Fibroblast of peridontal ligament (primary cell): Measurements from ENCODE around the gene HOXC12.

ENCODE experiments used
- DNase-seq: peaks from one replicate; pipeline ENCODE4 v3.0.0-alpha.2; 2010; ENCODE audit errors: extremely low read depth

Gene HOXC12

DNA sequence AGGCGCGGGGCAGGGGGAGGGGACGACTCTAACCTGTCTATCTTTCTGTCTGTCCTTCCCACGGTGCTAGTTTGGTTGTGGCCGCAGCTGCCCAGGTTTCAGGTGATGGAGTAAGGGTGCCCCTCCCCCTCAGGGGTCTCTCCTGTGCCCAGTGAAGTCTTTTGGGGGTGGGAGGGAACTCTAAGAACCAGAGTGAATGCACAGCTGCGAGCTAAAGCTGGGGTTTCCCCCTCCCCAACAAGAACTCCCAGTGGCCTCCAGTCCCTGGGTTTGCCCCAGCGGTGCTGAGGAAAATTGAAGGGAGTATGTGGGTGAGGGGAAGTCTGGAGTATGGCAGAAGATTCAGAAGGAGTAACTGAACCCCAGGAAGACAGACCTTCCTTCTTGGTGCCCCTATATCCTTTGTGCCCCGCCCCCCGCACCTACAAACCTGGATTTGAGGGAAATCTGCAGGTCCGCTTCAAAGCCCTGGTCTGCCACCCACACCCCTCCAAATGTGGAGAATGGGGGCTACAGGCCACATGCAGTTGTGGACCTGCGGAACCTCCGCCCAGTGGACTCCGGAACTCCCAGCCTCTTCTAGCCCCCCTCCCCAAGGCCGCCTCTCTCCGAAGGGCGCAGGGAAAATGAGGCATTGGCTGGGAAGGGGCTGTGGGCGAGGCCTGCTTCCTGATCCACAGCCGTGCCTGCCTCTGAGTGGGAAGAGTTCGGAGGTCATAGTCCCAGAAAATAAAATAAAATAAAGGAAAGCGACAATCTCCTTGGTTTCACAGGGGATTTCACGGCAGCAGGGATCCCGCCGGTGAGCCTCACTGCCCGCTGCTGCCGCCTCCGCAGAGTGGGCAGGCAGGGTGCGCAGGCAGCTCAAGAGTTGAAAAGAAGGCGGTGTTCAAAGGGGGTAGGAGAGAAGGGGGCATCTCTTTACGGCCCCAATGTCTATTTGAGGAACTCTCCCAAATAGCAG, 41.8 kb downstream of the HOXC12 start:
- DNase-seq, result no peak

DNA sequence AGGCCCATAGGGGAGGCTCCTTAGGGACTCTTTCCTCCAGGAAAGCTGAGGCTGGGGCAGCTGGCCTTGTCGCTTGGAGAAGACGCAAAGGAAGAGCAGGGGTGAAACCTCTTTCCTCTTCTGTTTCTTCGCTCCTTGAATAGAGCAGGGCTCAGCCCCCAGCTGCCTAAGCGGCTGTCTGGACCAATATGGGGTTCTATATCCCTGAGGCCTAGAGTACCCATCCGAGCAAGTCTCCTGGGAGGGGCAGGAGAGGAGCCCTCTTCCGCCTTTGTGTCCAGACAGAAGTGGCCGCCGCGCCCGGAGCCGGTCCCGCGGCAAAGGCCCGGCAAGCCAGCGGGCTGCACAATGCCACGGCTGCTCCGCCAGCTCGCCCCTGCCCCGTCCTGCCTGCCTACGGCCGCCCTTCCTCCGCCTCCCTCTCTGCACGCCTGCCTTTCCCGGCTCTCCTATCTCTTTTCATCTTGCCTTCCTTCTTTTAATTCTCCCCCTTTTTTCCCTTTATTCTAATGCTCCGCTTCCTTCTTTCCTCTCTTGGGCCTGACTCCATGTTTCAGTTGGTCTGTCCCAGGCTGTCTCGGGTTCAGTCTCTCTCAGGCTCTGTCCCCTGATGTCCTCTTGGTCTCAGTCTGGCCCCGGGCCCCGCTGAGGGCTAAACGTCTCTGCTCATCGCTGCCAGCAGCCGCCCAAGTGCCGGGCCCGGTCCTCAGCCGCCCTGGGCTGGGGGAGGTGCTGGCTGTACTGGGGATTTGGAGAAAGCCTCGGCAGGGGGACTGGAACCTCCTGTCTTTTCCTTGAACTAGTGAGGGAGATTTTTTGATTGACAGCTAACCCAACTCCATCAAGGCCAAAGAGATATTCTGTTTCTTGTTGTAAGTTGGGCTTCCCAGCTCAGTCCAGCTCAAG, 42.8 kb downstream of the HOXC12 start:
- no peak for DNase-seq

DNA sequence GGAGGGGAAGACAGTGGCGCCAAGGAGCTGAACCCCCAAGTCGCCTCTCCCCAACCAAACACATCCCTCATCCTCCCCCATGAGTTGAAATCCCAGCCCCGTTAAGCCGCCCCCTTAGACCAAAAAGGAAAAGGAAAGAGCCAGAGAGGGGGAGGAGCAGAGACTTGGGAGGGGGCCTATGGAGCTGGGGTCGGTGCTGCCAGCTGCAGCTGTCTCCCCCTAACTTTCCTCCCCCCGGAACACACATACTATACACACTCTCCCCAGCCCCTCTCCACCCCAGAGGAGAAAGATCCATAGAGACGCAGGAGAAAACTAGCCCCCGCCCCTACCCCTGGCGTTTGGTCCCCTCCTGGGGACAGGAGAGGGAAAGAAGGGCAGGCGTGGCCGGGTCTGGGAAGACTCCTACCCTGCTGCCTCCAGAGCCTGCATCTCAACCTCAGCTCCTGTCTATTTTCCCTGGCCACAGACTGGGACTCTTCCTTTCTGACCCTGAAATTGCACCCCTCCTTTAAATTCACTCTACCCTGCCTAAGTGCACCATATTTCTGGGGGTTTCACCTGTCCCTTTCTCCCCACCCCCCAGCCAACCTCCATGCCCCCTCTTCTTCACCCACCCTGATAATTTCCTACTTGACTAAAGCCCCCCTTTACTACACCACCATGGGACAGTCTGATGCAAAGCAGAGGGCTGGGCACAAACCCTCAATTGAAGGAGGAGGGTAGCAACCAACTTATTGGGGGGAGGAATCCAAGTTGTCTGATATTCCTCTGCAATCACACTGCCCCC, 43.6 kb downstream of the HOXC12 start:
- DNase-seq, result no peak

DNA sequence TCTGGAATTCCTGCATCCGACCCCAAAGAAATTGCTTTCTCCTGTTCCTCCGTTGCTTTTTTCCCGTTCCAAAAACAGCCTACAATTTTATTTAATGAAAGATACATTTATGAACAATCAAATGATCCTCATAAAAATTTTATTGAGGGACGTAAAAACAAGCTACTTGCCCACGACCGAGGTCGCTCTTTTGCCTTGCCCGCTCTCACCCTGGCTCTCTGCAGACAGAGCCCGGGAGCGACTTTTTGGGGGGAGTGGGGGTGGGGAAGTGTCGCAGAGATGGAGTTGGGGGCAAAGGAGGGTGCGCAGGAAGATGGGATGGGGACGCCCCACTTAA, 44.2 kb downstream of the HOXC12 start:
- no peak for DNase-seq

DNA sequence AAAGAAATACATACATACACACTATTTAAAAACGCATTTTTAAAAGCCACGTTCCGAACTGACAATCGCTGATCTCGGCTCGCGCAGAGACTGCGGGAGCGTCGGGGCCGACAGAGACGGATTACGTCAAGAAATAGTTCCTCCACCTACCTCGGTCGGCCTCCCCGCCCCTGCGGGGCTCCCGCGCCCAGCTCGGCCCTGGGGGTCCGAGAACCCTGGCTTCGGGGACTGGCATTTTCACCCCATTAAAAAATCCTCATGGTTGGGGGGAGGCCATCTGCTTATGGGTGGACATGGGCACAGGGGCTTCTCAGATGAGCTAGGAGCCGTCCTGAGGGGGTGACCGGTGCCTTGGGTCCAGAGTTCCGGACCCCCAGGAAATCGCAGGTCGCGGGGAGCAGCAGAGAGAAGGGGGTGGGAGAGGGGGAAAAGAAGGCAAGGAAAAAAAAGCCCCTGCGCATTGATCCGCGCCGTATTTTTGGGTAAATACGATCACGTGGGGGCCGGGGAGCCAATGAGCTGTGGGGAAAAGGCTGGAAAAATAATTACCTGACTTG, 44.9 kb downstream of the HOXC12 start:
- DNase-seq, result no peak

DNA sequence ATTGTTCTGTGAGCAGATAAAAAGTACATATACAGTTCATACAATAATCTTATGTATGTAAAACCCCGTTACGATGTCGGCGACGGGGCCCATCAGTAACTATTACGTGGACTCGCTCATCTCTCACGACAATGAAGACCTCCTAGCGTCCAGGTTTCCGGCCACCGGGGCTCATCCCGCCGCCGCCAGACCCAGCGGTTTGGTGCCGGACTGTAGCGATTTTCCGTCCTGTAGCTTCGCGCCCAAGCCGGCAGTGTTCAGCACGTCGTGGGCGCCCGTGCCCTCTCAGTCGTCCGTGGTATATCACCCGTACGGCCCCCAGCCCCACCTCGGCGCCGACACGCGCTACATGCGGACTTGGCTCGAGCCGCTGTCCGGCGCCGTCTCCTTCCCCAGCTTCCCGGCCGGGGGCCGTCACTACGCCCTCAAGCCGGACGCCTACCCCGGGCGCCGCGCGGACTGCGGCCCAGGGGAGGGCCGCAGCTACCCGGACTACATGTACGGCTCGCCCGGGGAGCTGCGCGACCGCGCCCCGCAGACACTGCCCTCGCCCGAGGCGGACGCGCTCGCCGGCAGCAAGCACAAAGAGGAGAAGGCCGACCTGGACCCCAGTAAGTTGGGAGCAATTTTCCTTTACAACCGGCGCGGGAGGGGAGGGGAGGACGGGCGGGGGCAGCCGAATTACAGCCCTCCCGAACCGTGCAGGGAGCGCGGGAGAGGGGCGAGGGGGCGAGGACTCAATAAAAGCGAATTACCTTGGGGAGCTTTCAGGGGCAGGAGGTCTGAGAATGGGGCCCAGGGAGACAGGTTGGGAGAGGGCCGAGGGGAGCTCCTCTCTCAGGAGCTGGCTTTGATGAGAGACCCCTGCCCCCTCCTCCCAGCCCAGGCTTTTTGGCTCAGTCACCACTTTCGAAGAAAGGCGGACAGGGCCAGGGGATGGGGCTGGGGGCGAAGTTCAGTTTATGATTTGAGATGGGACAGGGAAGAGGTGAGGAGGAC, 45.7 kb downstream of the HOXC12 start, which contains the start of gene HOXC9:
TSS of gene HOXC9 (plus strand) at position 46 of the 999 bp plus-strand sequence. CDS start at position 74, 28 bp downstream.
- no peak for DNase-seq

DNA sequence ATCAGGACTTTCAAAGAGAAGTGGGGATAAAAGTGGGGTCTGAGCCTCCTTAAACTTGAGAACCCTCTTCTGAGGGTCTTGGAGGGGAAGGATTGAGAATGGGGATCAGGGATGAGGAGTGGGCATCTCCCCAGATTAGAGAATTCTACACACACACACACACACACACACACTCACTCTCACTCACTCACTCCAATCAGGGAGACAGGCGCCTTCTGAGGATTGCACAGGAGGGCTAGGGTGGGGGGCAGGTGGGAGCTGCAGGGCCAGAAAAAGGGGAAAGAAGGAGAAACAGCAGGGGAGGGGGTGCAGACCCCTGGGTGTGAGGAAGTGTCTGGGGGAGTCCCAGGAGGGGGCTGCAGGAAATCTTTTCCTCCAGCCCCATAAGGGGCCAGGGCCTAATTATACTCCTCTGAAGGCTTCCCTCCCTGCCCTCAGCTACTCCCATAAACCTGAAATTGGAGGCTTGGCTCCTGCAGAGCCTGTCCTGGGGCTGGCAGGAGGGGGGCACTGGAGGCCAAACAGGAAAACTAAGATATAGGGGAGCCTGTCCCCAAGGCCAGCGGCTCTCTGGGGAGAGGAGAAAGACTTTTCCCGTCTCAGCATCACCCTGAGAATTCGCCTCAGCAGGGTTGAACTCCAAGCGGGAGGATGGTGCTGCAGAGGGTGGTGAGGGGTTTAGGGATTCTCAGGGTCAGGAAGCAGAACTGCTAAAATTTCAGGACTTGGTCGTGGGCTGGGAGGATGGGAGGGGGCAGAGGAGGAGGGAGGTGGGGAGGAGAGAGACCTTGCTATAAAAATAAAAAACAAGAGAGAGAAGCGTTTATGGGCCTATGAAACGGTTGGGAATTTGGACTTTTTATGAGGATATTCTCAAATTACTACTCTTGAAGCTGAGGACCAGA, 46.8 kb downstream of the HOXC12 start:
- no peak for DNase-seq

DNA sequence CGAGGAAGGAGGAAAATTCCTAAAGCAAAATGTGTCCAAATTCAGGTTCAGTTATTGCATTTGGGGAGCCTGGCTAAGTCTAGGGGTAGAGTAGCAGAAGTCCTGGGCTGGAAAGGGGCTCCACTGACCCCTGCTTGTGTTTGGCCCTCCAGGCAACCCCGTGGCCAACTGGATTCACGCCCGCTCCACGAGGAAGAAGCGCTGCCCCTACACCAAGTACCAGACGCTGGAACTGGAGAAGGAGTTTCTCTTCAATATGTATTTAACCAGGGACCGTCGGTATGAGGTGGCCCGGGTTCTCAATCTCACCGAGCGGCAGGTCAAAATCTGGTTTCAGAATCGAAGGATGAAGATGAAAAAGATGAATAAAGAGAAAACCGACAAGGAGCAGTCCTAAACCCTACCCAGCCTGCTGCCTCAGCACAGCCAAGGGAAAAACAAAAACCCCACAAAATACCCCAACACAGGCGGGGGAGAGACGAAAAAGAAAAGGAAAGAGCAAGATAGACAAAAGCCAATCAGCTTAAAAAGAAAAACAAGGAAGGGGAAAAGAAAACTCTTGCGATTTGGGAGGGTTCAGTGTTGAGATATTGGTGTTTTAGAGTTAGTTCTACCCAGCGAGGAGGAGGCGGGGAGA, 47.7 kb downstream of the HOXC12 start:
- DNase-seq, result no peak

DNA sequence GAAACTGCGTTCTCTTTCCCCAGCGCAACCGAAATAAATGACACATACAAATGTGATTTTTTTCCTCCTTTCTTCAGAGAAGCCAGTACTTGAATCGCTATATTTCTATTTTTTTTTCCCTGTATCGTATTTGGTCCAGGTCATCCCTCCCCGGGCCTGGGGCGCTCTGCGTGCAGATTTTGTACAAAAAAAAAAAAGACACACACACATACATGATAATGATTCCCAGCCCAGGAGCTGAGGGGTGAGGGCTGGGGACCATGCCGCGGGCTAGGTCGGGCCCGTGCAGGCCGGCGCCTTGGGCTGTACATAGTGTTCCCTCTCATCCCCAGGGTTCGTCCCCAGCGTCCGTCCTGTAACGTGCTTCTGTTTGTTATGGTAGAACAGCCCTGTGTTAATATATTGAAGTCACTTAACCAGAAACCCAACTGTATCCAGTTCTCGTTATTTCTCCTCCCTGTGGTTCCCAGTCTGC, 48.2 kb downstream of the HOXC12 start:
- DNase-seq, result no peak

DNA sequence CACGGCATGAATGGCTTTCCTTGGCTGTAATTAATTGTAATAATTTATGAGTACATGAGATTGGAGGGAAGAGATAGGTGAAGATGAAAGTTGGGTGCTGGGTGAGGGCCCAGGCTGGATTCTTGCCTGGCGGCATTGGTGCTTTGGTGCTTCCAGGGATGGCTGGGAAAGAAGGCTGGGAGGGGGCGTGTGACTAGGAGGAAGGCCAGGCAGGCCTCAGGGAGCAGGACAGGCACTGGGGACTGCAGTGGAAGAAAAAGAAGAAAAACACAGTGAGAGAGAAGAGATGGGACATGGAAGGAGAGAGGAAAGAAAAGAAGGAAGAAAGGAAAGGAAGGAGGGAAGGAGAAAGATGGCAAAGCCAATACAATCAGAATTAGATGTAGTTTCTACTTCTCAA, 48.9 kb downstream of the HOXC12 start:
- DNase-seq, result no peak

DNA sequence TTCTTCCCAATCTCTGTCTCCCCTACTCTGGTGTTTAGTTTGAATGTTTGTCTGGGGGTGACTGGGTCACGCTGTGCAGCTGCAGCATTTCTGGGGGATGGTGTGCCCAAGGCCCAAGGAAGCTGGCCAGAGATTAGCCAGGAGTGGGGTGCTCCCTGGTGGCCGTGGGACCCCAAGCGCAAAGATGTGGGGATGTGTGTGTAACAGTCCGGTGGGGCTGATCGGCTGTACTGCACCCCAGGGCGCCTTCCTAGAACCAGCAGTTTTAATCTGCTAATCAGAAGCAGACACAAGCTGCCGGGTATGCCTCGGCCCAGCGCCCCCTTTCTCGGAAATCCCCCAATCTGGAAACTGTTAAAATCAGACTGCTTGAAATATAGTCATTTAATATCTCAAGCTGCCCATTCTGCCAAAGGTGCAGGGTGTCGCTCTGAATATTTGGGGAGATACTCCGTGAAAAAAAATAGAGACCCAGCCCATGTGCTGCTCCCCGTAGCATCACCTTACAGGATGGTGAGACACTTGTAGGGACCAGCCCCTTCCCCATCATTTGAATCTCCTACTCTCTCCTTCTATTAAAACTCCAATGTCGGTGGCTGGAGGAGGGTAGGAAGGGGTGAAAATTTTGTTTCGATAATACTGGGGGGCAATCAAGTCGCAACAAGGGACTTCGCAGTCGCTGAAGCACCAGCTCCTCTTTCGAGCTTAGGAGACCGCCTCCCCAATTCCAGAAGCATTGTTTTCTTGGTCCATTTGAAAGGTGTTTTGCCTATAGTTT, 49.5 kb downstream of the HOXC12 start:
- no peak for DNase-seq

DNA sequence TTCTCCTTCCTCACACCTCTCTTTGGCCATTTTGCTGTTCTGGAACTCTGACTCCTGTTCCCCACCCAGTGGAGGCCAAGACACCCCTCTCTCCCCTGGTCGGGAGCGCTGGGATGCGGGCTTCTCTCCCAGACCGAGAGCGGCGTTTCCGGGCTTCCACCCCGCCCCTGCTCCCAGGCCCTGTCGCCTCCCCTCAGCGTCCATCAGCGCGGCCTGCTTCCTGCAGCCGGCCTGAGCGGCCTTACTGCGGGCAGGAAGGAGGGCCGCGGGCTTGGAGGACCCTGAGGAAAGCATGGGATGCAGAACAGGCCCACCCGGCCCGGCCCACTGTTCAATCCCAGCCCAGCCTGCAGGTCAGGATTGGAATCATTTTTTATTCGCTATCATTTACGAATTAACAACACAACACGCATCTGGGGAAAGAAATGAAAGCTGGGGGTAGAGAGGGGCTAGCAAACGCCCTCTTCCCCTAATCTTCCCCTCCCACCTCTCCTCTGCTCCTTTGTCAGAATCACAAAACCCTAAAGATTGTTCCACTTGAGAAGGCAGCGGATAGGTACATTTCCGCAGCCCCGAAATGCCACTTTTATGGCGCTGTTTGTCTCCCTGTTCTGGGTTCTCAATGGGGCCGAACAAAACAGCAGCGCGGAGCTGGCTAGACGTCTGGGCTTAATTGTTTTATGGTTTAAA, 50.3 kb downstream of the HOXC12 start:
- DNase-seq, result no peak

DNA sequence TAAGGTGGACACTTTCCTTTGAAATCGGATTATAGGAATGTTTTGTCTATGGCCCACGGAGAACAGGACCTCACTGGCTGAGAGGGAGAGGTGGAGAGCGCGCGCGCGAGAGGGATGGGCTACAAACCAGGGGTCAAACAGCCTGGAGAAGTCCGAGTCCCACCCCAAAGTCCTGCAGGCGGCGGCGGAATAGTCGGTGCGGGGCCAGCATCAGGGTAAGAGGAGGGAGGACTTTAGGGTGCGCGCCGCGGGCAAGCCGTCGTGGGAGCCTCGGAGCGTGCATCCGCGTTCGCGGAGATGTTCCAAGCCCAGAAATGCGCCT, 50.8 kb downstream of the HOXC12 start:
- no peak for DNase-seq

DNA sequence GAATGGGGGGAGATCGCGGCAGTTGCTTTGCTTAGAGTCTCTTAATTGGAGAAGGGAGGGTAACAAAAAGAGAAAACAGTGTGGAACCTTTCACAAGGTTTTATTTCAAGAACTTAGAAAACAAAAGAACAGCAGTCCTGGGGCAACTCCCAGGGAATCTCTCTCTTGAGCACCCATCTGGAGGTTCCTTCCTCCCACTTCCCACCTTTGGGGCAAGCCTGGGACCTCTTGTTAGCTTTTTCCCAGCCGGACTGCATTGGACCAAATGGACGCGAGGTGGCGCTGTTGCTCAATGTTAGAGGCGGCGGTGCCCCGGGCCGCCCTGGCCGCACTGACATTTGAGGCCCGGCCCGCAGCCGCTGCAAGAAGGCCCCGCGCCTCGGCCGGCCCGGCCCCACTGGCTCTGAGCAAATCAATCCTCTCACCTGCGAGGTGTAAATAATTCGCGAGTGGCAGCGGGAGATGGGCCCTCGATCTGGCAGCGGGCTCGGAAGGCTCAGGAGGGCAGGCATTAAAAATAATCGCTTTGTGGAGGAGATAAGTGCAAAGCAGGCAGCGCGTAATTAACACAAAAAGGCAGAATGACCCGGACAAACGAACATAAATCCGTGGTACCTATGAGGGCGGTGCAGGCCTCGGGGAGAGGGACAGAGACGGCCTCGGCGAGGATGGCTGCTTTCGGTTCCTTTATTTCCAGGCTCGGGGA, 51.3 kb downstream of the HOXC12 start:
- DNase-seq, result peak; percentile 77

DNA sequence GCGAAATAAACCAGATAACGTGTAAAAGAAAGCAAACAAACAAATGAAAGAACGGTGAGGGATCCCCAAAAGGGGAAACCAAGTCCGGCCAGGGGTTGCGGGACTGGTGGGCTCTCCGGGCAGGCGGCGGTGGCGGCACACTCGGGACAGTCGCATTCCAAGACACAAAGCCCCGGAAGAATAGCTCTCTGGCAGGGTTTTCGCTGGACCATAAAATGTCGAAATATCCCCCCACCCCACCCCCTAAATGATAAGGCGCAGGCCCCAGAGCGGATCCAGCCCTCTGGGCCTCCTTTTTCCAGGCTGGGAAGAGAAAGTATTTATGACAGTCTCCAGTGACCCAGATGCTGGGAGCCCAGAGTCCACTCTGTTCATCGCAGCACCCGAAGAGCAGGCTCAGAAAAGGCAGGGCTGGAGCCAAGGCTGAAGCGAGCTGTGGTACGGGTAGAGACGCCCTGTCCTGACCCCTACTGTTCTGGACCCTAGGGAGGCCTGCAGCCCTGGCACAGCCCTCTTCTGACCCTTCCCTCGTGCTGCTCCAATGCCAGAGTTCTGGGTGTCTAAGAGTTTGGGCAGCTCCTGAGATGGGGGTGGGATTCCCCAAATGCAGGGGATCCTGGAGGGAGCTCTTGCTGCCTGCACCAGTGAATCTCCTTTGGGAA, 52.0 kb downstream of the HOXC12 start:
- DNase-seq, result no peak
